Gastrocnemius medialis (tissue), 4 donors: ENCODE measurements around the gene SCARB1. TPM values are rescaled to one million over a fixed set of nuclear protein-coding genes. Genes with fewer than 3 reads are reported as not detected.
"Not testable (repeated sequence)": the region's sequence is repeated elsewhere in the genome, so short reads cannot be mapped to it uniquely, and the experiment has no call there.

Experiments used
- ATAC-seq, 2 donors: fragments of 150-250 bp; one replicate each; pipeline ENCODE4 v1.9.1; 2016
- DNase-seq, 2 donors: peaks; one replicate each; pipeline ENCODE4 v3.0.0-alpha.2; 2019
- H3K27ac ChIP-seq, 4 donors: fragments of 200-600 bp; sonication (generic); 1 replicate in 1 of 4; 2 replicates in 3 of 4; pipeline ENCODE4 v1.5.1; 2016 to 2018; ENCODE audit warnings: mild to moderate bottlenecking in 2 of 4, moderate library complexity in 1 of 4
- H3K27me3 ChIP-seq, 3 donors: fragments of 200-600 bp; sonication (generic) in 2 of 3; 1 replicate in 1 of 3; 2 replicates in 2 of 3; pipeline versions ENCODE4 v1.5.1 to v1.6.0; 2016 to 2019; ENCODE audit warnings: mild to moderate bottlenecking in 1 of 3, moderate library complexity in 1 of 3
- H3K36me3 ChIP-seq, 2 donors: fragments of 200-600 bp; sonication (generic) in 1 of 2; one replicate each; pipeline ENCODE4 v1.5.1; 2017 to 2018
- H3K4me1 ChIP-seq, 2 donors: fragments of 200-600 bp; sonication (generic) in 1 of 2; one replicate each; pipeline ENCODE4 v1.5.1; 2016 to 2017; ENCODE audit warnings: mild to moderate bottlenecking in 2 of 2
- H3K4me3 ChIP-seq, 4 donors: fragments of 200-600 bp; sonication (generic) in 3 of 4; 1 replicate in 1 of 4; 2 replicates in 3 of 4; pipeline ENCODE4 v1.5.1; 2016 to 2019; ENCODE audit warnings: mild to moderate bottlenecking in 2 of 4
- H3K9me3 ChIP-seq, 3 donors: fragments of 200-600 bp; sonication (generic) in 2 of 3; 1 replicate in 1 of 3; 2 replicates in 2 of 3; pipeline ENCODE4 v1.5.1; 2016 to 2019
- POLR2A ChIP-seq, 2 donors: fragments of 450-650 bp; IDR thresholded peaks; one replicate each; pipeline ENCODE4 v1.6.1; 2017; ENCODE audit warnings: antibody characterized with exemption in 2 of 2, mild to moderate bottlenecking in 2 of 2, moderate library complexity in 2 of 2
- in situ Hi-C, 4 donors: fragments of 200-750 bp; cut with MboI; loops; one replicate each; pipeline versions ENCODE4 v1.15.0 to v1.8.0; 2017; ENCODE audit warnings: low sequenced_read_pairs in 4 of 4
- intact Hi-C: fragments of 100-400 bp; cut with DNase I; formaldehyde crosslinking; loops from one replicate; pipeline ENCODE4 v1.15.1; 2023; ENCODE audit warnings: low total_unique reads
- total RNA-seq, 4 donors: library from RNA; depleted of rRNA; stranded (reverse); fragments of >200 nt; gene quantifications; one replicate each; pipeline versions ENCODE4 v1.1.0 to v1.2.3, GENCODE V29; 2016
- TF ChIP-seq, protein P1 (sequence below), 5 experiments: fragments of 450-650 bp in 3 of 5; fragments of 200-600 bp in 2 of 5; sonication (generic) in 2 of 5; IDR thresholded peaks in 4 of 5; conservative IDR thresholded peaks in 1 of 5; 1 replicate in 4 of 5; 2 replicates in 1 of 5; pipeline ENCODE4 v1.5.1; 2016 to 2019; ENCODE audit warnings: antibody characterized with exemption in 5 of 5, mild to moderate bottlenecking in 3 of 5, moderate library complexity in 3 of 5

The SCARB1 gene
- total RNA-seq, 4 donors from 2014 or later: 5.4 to 8.7 (median 6.2) TPM

DNA sequence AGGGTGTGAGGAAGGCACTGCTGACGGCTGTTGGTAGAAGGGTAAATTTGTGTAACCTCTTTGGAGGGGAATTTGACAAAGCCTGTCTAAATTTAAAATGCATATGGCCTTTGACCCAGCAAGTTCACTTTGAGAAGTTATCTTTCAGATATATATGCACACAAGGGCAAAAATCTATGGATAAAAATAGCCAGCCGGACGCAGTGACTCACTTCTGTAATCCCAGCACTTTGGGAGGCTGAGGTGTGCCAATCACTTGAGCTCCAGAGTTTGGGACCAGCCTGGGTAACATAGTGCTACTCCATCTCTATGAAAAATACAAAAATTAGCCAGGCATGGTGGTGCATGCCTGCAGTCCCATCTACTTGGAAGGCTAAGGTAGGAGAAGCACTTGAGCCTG is 37.3 kb upstream of the SCARB1 start:
- TF ChIP-seq POLR2A (IDR thresholded peaks at IDR 0.05): no peak
- TF ChIP-seq, protein P1, sequence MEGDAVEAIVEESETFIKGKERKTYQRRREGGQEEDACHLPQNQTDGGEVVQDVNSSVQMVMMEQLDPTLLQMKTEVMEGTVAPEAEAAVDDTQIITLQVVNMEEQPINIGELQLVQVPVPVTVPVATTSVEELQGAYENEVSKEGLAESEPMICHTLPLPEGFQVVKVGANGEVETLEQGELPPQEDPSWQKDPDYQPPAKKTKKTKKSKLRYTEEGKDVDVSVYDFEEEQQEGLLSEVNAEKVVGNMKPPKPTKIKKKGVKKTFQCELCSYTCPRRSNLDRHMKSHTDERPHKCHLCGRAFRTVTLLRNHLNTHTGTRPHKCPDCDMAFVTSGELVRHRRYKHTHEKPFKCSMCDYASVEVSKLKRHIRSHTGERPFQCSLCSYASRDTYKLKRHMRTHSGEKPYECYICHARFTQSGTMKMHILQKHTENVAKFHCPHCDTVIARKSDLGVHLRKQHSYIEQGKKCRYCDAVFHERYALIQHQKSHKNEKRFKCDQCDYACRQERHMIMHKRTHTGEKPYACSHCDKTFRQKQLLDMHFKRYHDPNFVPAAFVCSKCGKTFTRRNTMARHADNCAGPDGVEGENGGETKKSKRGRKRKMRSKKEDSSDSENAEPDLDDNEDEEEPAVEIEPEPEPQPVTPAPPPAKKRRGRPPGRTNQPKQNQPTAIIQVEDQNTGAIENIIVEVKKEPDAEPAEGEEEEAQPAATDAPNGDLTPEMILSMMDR (IDR thresholded peaks at IDR 0.05 in 4 of 5, conservative IDR thresholded peaks at IDR 0.05 in 1 of 5): no peak
- Histone ChIP-seq H3K27ac (peak overlapping the region in 1 of 4 donors; percentile 14), H3K27me3 (no peaks in the 10 kb centered on the region), H3K4me1 (peaks cover 25 to 27% of the 10 kb centered on the region in 2 donors), H3K9me3 (no peaks in the 10 kb centered on the region), H3K36me3 (no peaks in the 10 kb centered on the region), H3K4me3 (no peak overlapping the region)
- ATAC-seq: no peak
- intact Hi-C loops (no loop called here), in situ Hi-C loops (loop anchor here in 1 of 4 donors (5.0 to 25.0 kb wide), 2 partner anchors 41 to 864 kb away; no protein-coding TSS in a partner anchor)
- peak in 1 of 2 donors; percentile 31 for DNase-seq

DNA sequence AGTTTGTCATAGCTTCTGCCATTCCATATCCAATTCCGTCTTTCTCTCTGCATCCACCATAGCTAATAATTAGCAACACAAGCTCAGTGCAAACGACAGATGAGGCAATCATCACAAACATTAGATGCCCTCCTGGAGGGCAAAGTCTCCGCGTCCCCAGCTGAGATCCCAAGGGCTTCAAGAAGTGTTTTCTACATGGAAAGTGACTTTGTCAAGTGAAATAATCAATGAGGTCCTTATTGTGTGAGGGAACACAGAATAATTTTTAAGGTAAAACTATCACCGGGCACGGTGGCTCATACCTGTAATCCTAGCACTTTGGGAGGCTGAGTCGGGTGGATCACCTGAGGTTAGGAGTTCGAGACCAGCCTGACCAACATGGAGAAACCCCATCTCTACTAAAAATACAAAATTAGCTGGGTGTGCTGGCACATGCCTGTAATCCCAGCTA is 36.7 kb upstream of the SCARB1 start:
- DNase-seq, ATAC-seq, H3K27ac ChIP-seq, H3K9me3 ChIP-seq, intact Hi-C loops, H3K27me3 ChIP-seq, H3K36me3 ChIP-seq, H3K4me3 ChIP-seq: not testable (repeated sequence)
- H3K4me1 ChIP-seq: peaks cover 23 to 27% of the 10 kb centered on the region in 2 donors
- in situ Hi-C loops: loop anchor here in 1 of 4 donors (5.0 to 25.0 kb wide), 2 partner anchors 42 to 863 kb away; no protein-coding TSS in a partner anchor

DNA sequence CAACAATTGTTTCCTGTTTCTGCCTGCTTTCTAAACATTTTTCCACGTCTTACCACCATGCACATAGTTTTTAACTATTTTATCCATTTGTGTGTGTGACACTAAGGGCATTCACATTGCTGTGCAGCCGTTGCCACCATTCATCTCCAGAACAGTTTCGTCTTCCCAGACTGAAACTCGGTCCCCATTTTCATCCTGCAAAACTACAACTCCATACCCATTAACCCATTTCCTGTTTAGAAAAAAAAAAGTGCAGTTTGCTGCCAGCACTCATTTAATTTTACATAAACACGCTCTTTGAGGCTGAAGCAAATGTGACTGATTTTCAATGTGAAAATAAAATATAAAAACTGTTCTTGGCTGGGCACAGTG is 35.2 kb upstream of the SCARB1 start:
- no peaks in the 10 kb centered on the region for H3K36me3 ChIP-seq
- TF ChIP-seq, protein P1 (IDR thresholded peaks at IDR 0.05 in 4 of 5, conservative IDR thresholded peaks at IDR 0.05 in 1 of 5): no peak
- no peak for TF ChIP-seq POLR2A (IDR thresholded peaks at IDR 0.05)
- H3K27ac ChIP-seq: no peak overlapping the region
- no peaks in the 10 kb centered on the region for H3K27me3 ChIP-seq
- intact Hi-C loops: no loop called here
- peaks cover 13 to 15% of the 10 kb centered on the region in 2 donors for H3K4me1 ChIP-seq
- in situ Hi-C loops: no loop called here
- DNase-seq: no peak
- H3K9me3 ChIP-seq: no peaks in the 10 kb centered on the region
- no peak overlapping the region for H3K4me3 ChIP-seq
- no peak for ATAC-seq

DNA sequence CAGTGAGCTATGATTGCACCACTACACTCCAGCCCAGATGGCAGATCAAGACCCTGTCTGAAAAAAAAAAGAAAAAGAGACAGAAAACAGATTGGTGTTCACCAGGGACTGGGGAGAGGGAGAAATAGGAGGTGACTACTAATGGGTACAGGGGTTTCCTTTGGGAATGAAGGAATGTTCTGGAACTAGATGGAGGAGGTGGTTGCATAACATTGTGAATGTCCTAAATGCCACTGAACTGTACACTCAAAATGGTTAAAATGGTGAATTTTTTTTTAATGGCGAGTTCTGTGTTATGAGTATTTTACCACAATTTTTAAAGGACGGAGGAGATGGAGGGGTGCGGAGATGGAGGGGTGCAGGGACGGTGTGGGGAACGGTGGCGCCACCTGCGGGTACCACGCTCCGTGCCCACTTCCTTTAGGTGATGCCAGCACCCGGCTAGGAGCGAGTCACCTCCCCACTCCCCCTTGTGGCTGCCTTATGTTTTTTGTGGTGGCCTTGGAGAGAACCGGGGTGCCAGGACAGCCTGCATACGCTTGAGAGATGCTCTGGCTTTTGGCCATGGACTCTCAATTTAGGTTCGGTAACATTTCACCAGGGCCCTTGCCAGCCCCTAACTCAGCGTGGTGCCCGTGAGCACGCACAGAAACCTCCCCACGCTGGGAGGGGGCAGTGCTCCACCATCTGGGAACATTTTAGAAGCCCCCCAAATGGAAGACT is 34.7 kb upstream of the SCARB1 start:
- H3K4me3 ChIP-seq: no peak overlapping the region
- peak in 1 of 2 donors; percentile 25 for DNase-seq

GRCh38 chr12:124896461-124896860 is 32.8 kb upstream of the SCARB1 start:
- no peaks in the 10 kb centered on the region for H3K27me3 ChIP-seq
- intact Hi-C loops (no loop called here), in situ Hi-C loops (no loop called here)
- no peak overlapping the region for H3K27ac ChIP-seq
- no peaks in the 10 kb centered on the region for H3K36me3 ChIP-seq
- ATAC-seq (no peak), DNase-seq (no peak)
- TF ChIP-seq, protein P1 (IDR thresholded peaks at IDR 0.05 in 4 of 5, conservative IDR thresholded peaks at IDR 0.05 in 1 of 5): no peak
- TF ChIP-seq POLR2A (IDR thresholded peaks at IDR 0.05): no peak
- H3K9me3 ChIP-seq: no peaks in the 10 kb centered on the region
- no peak overlapping the region for H3K4me3 ChIP-seq
- H3K4me1 ChIP-seq: peaks cover 13 to 15% of the 10 kb centered on the region in 2 donors

More for the DNA sequence above, 34.7 kb upstream of the SCARB1 start:
- Histone ChIP-seq H3K9me3 (no peaks in the 10 kb centered on the region), H3K4me1 (peaks cover 13 to 15% of the 10 kb centered on the region in 2 donors), H3K27ac (no peak overlapping the region), H3K36me3 (no peaks in the 10 kb centered on the region), H3K27me3 (no peaks in the 10 kb centered on the region)
- ATAC-seq: peak; percentile 31 to 34
- intact Hi-C loops (no loop called here), in situ Hi-C loops (no loop called here)
- no peak for TF ChIP-seq POLR2A (IDR thresholded peaks at IDR 0.05)
- TF ChIP-seq, protein P1 (IDR thresholded peaks at IDR 0.05 in 4 of 5, conservative IDR thresholded peaks at IDR 0.05 in 1 of 5): peak in 3 of 5 experiments; percentile 8 to 51 (median 45)
